Keratinocyte (primary cell): ENCODE results near the gene PI4KA. TPM values are rescaled to one million over a fixed set of nuclear protein-coding genes. Genes with fewer than 3 reads are reported as not detected.

ENCODE experiments used
- DNase-seq: peaks from one replicate; pipeline ENCODE4 v3.0.0-alpha.2; 2011; ENCODE audit warnings: low read depth, missing footprints, low spot score
- FAIRE-seq: peaks from 2 replicates; lab custom pipeline; 2011; peaks lifted over from hg19 to GRCh38; lab: Jason Lieb, UNC
- H2AFZ ChIP-seq: 2 replicates; pipeline ENCODE4 v1.6.0; 2012; ENCODE audit warnings: low read length, control low read depth, inconsistent platforms; ENCODE audit not compliant: control insufficient read depth
- H3K27ac ChIP-seq: 2 replicates; pipeline ENCODE4 v1.5.1; 2011; ENCODE audit warnings: low read length; ENCODE audit not compliant: control insufficient read depth, insufficient read depth
- H3K27me3 ChIP-seq: 3 replicates; pipeline ENCODE4 v1.6.0; 2011; ENCODE audit warnings: low read length; ENCODE audit not compliant: control insufficient read depth, insufficient read depth; ENCODE audit errors: extremely low read depth
- H3K36me3 ChIP-seq, 2 experiments: 2 replicates in 1 of 2; 3 replicates in 1 of 2; pipeline ENCODE4 v1.5.1; 2011; ENCODE audit warnings: low read length in 2 of 2, mild to moderate bottlenecking in 1 of 2; ENCODE audit not compliant: control insufficient read depth in 2 of 2, insufficient read depth in 2 of 2; ENCODE audit errors: extremely low read depth in 1 of 2
- H3K4me1 ChIP-seq: 3 replicates; pipeline ENCODE4 v1.5.1; 2011; ENCODE audit warnings: low read length; ENCODE audit not compliant: control insufficient read depth, insufficient read depth; ENCODE audit errors: extremely low read depth
- H3K4me2 ChIP-seq: 3 replicates; pipeline ENCODE4 v1.6.0; 2011; ENCODE audit warnings: low read depth, low read length; ENCODE audit not compliant: control insufficient read depth, insufficient read depth; ENCODE audit errors: extremely low read depth
- H3K4me3 ChIP-seq, 3 experiments: fragments of 200-600 bp in 1 of 3; sonication (generic) in 1 of 3; 2 replicates in 2 of 3; 3 replicates in 1 of 3; pipeline ENCODE4 v1.5.1; 2011 to 2016; ENCODE audit warnings: low read length in 3 of 3, mild to moderate bottlenecking in 3 of 3, control low read depth in 2 of 3, inconsistent platforms in 1 of 3, low read depth in 1 of 3, mixed read lengths in 1 of 3, mixed run types in 1 of 3, moderate library complexity in 1 of 3; ENCODE audit not compliant: control insufficient read depth in 2 of 3, insufficient read depth in 2 of 3; ENCODE audit errors: extremely low read depth in 1 of 3
- H3K79me2 ChIP-seq: 2 replicates; pipeline ENCODE4 v1.6.0; 2012; ENCODE audit warnings: low read length; ENCODE audit not compliant: control insufficient read depth, insufficient read depth
- H3K9ac ChIP-seq: 3 replicates; pipeline ENCODE4 v1.6.0; 2011; ENCODE audit warnings: low read length; ENCODE audit not compliant: control insufficient read depth, insufficient read depth; ENCODE audit errors: extremely low read depth
- H3K9me1 ChIP-seq: 3 replicates; pipeline ENCODE4 v1.6.0; 2011; ENCODE audit warnings: low read length; ENCODE audit not compliant: control insufficient read depth, insufficient read depth; ENCODE audit errors: extremely low read depth
- H3K9me3 ChIP-seq: 2 replicates; pipeline ENCODE4 v1.5.1; 2012; ENCODE audit warnings: low read depth, low read length; ENCODE audit not compliant: control insufficient read depth
- H4K20me1 ChIP-seq: 3 replicates; pipeline ENCODE4 v1.6.0; 2011; ENCODE audit warnings: low read length; ENCODE audit not compliant: control insufficient read depth, insufficient read depth; ENCODE audit errors: extremely low read depth
- EZH2 ChIP-seq: IDR thresholded peaks from one replicate; pipeline ENCODE4 v1.6.1; 2012; ENCODE audit warnings: inconsistent platforms, mild to moderate bottlenecking, low read length, moderate library complexity
- dilution Hi-C: fragments of 300-500 bp; cut with MboI; formaldehyde crosslinking; loops from one replicate; pipeline ENCODE4 v1.7.0; 2020; ENCODE audit warnings: low sequenced_read_pairs; ENCODE audit not compliant: extremely low pct_ligation_motif_present
- polyA plus RNA-seq, 5 experiments: library from polyadenylated mRNA; depleted of rRNA in 3 of 5; stranded (reverse) in 3 of 5; stranded (forward) in 1 of 5; unstranded in 1 of 5; fragments of >200 nt; gene quantifications; 1 replicate in 1 of 5; 2 replicates in 3 of 5; 3 replicates in 1 of 5; pipeline versions ENCODE4 v1.2.1 to v1.2.3, GENCODE V29; 2011 to 2012; ENCODE audit warnings: missing spikeins in 2 of 5, low read depth in 1 of 5, low replicate concordance in 1 of 5
- TF ChIP-seq, protein P1 (sequence below), 3 experiments: IDR thresholded peaks in 1 of 3; conservative IDR thresholded peaks in 1 of 3; optimal IDR thresholded peaks in 1 of 3; 2 replicates in 2 of 3; 3 replicates in 1 of 3; pipeline versions ENCODE3 to v1.5.1; 2011; ENCODE audit warnings: low read length in 3 of 3, mild to moderate bottlenecking in 3 of 3, moderate library complexity in 2 of 3, control low read depth in 1 of 3, inconsistent platforms in 1 of 3; ENCODE audit not compliant: insufficient read depth in 2 of 3; ENCODE audit errors: extremely low read depth in 1 of 3

The PI4KA gene
- polyA plus RNA-seq, 1 donor (not counting 4 experiments of a cell fraction or from before 2014, with no cell fraction given): 13.6 TPM

DNA sequence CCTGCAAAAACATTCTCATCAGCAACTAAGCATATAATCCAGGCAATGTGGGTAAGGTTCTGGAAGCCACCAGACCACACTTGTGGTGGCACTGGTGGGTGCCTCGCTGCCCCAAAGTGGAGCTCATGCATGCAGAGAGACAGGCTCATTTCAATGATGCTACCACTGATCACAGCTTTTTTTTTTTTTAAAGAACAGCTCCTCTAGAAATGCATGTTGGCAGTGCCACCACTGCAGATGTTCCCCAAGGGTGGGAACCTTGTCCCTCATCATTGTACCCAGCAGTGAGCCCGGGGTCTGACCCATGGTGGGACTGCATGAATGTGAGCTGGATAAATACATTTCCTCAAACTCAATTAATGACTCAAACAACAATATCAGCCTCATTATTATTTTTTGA is 115.8 kb downstream of the PI4KA start:
- dilution Hi-C loops: no loop called here
- FAIRE-seq: no peak
- DNase-seq: no peak
- Histone ChIP-seq H3K9me1 (no peaks in the 10 kb centered on the region), H3K4me2 (no peak overlapping the region), H2AFZ (no peak overlapping the region), H4K20me1 (no peaks in the 10 kb centered on the region), H3K4me3 (no peak overlapping the region), H3K27ac (no peak overlapping the region), H3K79me2 (no peaks in the 10 kb centered on the region), H3K9me3 (no peaks in the 10 kb centered on the region), H3K27me3 (no peaks in the 10 kb centered on the region), H3K4me1 (no peaks in the 10 kb centered on the region), H3K9ac (no peak overlapping the region), H3K36me3 (peaks cover 0 to 6% of the 10 kb centered on the region in 2 experiments)
- TF ChIP-seq, protein P1, sequence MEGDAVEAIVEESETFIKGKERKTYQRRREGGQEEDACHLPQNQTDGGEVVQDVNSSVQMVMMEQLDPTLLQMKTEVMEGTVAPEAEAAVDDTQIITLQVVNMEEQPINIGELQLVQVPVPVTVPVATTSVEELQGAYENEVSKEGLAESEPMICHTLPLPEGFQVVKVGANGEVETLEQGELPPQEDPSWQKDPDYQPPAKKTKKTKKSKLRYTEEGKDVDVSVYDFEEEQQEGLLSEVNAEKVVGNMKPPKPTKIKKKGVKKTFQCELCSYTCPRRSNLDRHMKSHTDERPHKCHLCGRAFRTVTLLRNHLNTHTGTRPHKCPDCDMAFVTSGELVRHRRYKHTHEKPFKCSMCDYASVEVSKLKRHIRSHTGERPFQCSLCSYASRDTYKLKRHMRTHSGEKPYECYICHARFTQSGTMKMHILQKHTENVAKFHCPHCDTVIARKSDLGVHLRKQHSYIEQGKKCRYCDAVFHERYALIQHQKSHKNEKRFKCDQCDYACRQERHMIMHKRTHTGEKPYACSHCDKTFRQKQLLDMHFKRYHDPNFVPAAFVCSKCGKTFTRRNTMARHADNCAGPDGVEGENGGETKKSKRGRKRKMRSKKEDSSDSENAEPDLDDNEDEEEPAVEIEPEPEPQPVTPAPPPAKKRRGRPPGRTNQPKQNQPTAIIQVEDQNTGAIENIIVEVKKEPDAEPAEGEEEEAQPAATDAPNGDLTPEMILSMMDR (optimal IDR thresholded peaks at IDR 0.05 in 1 of 3, IDR thresholded peaks at IDR 0.05 in 1 of 3, conservative IDR thresholded peaks at IDR 0.05 in 1 of 3; ENCODE audit: extremely low read depth in 1 of 3, insufficient read depth in 2 of 3, low read length in 3 of 3): no peak
- no peak for TF ChIP-seq EZH2

DNA sequence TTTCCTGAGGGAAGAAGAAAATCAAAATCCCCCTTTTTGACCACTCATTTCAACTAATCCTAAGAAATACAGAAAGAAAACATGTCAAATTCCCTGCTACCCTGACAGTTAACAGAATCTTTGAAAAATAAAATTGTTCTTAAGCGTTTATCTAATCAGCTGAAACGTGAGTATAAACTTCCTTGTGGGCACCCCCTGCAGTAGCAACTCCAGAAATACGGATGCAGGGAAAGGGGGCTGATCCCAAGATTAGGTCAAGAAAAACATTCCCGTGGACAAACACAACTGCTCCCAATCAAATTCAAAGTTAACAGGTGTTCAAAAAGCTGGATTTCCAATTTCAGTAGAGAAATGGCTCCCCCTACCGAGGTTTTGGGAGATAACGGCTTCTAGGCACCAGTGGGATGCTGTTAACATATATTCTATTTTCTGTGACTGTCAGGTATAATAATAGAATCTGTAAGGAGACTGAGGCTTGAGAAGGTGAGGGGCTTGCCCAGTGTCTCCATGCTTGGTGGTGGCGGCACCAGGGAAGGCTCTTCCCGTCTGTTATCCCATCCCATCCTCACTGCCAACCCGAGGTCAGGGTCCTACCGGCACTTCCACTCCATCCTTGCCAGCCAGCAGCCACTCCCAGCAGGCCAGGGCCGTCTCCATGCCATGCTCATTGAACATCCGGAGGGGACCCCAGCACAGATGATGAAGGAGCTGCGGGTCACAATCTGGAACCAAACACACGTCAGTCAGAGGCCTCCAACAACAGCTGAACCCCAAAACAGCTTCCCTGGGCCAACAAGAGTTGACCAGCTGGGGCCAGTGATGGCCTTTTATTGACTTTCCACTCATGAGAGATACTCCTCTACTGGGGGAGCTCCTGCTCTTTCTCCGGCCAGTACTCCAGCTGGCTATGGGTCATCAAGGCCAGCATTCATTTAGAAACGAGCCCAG is 116.7 kb downstream of the PI4KA start:
- no peaks in the 10 kb centered on the region for H4K20me1 ChIP-seq
- dilution Hi-C loops: no loop called here
- H3K4me2 ChIP-seq: no peak overlapping the region
- no peaks in the 10 kb centered on the region for H3K9me1 ChIP-seq
- no peak overlapping the region for H3K4me3 ChIP-seq
- H3K4me1 ChIP-seq: no peaks in the 10 kb centered on the region
- DNase-seq (no peak), FAIRE-seq (no peak)
- no peaks in the 10 kb centered on the region for H3K27me3 ChIP-seq
- H3K9ac ChIP-seq: no peak overlapping the region
- no peak overlapping the region for H3K27ac ChIP-seq
- H3K9me3 ChIP-seq: no peaks in the 10 kb centered on the region
- H3K36me3 ChIP-seq: peaks cover 0 to 4% of the 10 kb centered on the region in 2 experiments
- no peaks in the 10 kb centered on the region for H3K79me2 ChIP-seq
- H2AFZ ChIP-seq: no peak overlapping the region
- TF ChIP-seq, protein P1 (optimal IDR thresholded peaks at IDR 0.05 in 1 of 3, IDR thresholded peaks at IDR 0.05 in 1 of 3, conservative IDR thresholded peaks at IDR 0.05 in 1 of 3; ENCODE audit: extremely low read depth in 1 of 3, insufficient read depth in 2 of 3, low read length in 3 of 3): peak; percentile 49 to 74 (median 63)
- no peak for TF ChIP-seq EZH2
